NCI-H226 (cell line): ENCODE measurements around the gene TOB1.
A peak's percentile ranks its signal among the peaks of the same experiment; 100 is the strongest.

Experiments used
- DNase-seq: peaks from one replicate; pipeline ENCODE4 v3.0.0-alpha.2; 2015

Gene TOB1

DNA sequence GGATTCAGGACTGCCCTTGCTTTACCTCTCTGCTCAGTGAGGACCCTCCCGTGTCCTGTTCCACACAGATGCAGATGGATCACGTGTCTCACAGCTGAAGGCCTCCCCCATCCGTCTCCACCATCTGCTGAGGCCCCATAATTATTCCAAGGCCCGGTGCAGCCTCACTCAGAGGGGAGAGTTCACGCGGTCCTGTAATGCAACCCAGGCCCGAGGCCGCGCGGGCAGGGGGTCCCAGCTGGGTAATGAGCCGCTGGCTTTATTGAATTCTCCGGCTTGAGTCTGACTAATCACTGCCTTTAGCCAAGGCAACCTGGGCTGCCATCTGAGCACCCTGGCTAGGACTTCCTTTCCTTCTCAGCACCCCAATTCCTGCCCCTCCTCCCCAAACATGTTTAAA lies 35.2 kb downstream of the TOB1 start:
- no peak for DNase-seq

DNA sequence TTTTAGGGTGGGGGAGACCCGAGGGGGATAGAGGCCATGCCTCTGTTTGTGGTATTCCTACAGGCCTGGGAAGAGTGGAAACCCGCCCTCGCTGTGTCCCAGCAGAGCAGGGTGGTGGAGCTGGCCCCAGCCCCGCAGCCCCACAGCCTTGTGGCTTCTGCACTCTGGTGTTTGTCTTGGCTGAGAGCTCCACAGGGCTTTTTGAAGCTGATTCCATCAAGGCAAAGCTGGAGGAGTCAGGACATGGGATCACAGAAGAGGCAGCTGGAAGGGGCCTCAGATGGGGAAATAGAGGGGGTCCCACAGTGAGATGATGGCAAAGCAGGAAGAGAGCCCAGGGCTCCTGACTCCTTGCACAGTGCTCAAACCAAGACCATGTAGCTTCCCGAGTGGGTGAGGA lies 35.8 kb downstream of the TOB1 start:
- DNase-seq = no peak

DNA sequence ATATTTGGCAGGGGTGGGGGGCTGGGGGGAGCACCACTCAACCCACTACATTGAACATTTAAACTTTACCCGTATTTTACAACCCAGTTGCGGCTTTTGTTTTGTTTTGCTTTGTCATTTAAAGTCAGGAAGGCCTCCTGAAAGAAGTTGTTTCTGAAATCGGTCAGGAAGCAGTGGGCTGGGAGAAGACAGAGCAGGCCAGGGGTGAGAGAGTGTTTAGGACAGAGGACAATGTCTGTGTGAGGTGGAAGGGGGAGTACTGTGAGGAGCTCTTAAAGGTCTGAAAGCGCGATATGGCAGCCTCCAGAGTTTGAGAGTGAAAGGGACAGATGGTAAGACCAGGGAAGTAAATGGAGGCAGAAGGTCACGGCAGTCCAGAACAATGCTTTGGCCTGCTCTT lies 36.8 kb downstream of the TOB1 start:
- DNase-seq = no peak

DNA sequence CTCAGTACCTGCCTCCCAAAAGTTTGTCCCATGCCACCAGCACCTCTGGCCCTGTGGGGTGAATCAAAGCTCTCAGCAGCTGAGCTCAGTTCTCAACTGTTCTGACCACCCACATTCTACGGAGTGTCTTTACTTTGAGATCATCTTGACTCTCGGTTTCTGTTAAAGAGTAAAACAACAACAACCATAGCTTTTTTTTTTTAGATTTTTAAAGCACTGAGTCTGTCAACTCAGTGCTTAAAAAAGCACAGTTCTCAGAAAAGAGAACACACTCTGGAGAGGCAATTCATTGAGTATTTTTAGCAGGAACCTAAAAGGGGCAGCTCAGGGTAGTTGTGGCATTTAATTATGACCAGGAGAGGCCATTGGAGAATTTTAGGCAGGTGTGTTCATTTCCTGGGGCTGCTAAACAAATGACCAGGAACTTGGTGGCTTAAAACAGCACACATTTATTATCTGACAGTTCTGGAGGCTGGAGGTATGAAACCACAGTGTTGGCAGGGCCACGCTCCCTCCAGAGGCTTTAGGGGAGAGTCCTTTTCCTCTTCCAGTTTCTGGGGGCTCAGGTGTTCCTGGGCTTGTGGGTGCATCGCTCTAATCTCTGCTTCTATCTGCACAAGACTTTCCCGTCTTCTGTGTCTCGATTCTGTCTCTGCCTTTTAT lies 37.5 kb downstream of the TOB1 start:
- no peak for DNase-seq

DNA sequence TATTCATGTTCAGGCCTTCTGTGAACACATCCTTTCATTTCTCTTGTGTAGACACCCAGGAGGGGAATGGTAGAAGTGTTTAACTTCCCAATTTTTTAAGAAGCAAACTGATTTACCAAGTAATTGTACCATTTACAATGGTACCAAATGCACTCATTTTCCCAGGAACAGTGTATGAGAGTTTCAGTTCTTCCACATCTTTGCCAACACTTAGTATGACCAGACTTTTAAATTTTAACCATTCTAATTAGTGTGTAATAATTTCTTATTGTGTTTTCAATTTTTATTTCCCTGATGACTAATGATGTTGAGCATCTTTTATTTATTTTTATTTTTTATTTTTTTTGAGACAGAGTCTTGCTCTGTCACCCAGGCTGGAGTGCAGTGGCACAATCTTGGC lies 41.0 kb downstream of the TOB1 start:
- no peak for DNase-seq

DNA sequence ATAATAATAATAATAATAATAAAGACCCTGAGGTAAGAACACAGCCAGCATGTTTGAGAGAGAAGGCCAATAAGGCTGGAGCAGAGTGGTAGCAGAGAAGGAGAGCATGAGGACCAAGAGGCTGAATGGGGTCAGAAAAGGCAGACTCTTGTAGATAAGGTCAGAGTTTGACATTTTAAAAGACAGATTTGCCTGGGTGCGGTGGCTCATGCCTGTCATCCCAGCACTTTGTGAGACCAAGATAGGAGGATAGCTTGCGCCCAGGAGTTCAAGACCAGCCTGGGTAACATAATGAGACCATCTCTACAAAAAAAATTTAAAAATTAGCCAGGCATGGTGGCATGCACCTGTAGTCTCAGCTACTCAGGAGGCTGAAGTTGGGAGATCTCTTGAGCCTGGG lies 41.7 kb downstream of the TOB1 start:
- no peak for DNase-seq

DNA sequence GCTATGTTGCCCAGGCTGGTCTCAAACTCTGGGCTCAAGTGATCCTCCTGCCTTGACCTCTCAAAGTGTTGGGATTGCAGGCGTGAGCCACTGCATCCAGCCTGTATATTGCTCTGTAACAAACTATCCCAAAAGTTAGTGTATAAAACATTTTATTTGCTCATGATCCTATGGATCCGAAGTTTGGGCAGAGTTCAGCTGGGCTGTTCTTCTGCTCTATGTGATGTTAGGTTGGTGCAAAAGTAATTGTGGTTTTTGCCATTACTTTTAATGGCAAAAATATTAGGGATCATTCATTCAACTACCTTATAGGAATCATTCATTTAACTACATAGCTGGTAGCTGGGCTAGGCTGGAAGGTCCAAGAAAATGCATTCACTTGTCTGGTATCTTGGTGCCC lies 43.6 kb downstream of the TOB1 start:
- no peak for DNase-seq

GRCh38 chr17:50820651-50821050 lies 45.5 kb downstream of the TOB1 start:
- DNase-seq = no peak

GRCh38 chr17:50818921-50819657 lies 47.1 kb downstream of the TOB1 start:
- DNase-seq = no peak

GRCh38 chr17:50818261-50818660 lies 47.9 kb downstream of the TOB1 start:
- no peak for DNase-seq

- DNase-seq = peak; percentile 76
These were observed 48.3 kb downstream of the TOB1 start for GRCh38 chr17:50817838-50818237.

- DNase-seq = no peak
These were observed 49.1 kb downstream of the TOB1 start for GRCh38 chr17:50816771-50817751.

DNA sequence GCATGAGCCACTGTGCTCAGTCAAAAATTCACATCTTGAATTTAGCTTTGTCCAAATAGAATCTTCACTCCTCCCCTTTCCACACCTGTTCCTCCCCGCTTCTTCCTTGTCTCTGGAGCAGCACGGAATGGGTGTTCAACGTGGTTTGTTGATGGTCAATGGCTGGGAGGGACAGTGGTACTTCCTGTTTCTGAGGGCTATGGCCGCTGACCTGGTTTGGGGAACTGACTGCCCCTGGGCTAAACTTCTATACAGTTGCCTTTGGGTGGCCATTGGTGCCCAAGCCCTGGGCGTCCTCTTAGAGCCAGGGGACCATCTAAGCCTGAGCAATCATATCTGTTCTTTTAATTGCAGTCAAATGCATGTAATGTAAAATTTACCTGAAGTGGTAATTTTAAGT lies 49.9 kb downstream of the TOB1 start:
- no peak for DNase-seq

DNA sequence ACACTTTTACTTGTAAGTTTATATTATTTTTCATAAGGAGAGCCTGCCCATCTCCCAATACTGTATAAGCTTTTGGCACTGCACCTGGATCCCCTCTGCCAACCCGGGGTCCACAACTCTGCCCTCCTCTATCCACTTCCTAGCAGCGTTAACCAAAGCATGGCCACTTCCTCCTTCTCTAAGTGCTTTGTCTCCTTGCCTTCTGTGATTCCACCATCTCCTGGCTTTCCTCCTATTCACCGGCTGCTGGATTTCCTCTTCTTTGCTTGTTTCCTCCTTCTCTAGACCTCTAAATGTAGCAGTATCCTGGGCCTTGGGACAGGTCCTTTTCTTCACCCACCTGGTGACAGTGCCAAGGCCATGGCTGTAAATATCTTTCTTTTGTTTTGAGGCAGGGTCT lies 50.8 kb downstream of the TOB1 start:
- no peak for DNase-seq

GRCh38 chr17:50813583-50813982 lies 52.6 kb downstream of the TOB1 start:
- DNase-seq = no peak
